CD4-positive, alpha-beta memory T cell (primary cell): ENCODE data around the gene C19orf18. TPM values are rescaled to one million over a fixed set of nuclear protein-coding genes. Genes with fewer than 3 reads are reported as not detected.

Source experiments
- CTCF ChIA-PET: fragments of 350-600 bp; sonication (Branson Sonifier 250); formaldehyde crosslinking; loops from one replicate; lab custom pipeline; 2021; ENCODE audit warnings: inconsistent platforms; ENCODE audit not compliant: partially characterized antibody; lab: Charles Lee
- POLR2A ChIA-PET: fragments of 350-600 bp; sonication (Branson Sonifier 250); formaldehyde crosslinking; loops from one replicate; lab custom pipeline; 2021; ENCODE audit not compliant: partially characterized antibody; lab: Charles Lee
- DNase-seq, 5 donors: peaks; one replicate each; pipeline versions ENCODE4 v3.0.0 to v3.0.0-alpha.2; 2020 to 2022; ENCODE audit warnings: mixed read lengths in 1 of 5
- H3K27ac ChIP-seq: one replicate; pipeline ENCODE4 v1.7.0; 2013; ENCODE audit warnings: low read depth, low read length
- H3K27me3 ChIP-seq: 2 replicates; pipeline ENCODE4 v1.7.0; 2013; ENCODE audit warnings: mild to moderate bottlenecking, low read length, moderate library complexity; ENCODE audit not compliant: insufficient read depth
- H3K36me3 ChIP-seq: 2 replicates; pipeline ENCODE4 v1.7.0; 2013; ENCODE audit warnings: mild to moderate bottlenecking, low read length, moderate library complexity; ENCODE audit not compliant: insufficient read depth
- H3K4me1 ChIP-seq: 2 replicates; pipeline ENCODE4 v1.7.0; 2013; ENCODE audit warnings: mild to moderate bottlenecking, low read length, moderate library complexity; ENCODE audit not compliant: insufficient read depth
- H3K4me3 ChIP-seq, 2 donors: one replicate each; pipeline ENCODE4 v1.7.0; 2013; ENCODE audit warnings: low read length in 2 of 2, mild to moderate bottlenecking in 1 of 2
- H3K9me3 ChIP-seq, 2 donors: one replicate each; pipeline ENCODE4 v1.7.0; 2013; ENCODE audit warnings: low read length in 2 of 2, control low read depth in 1 of 2; ENCODE audit not compliant: control insufficient read depth in 1 of 2
- H3K27ac Mint-ChIP-seq, 7 donors: one replicate each; pipeline ENCODE4 v1.8.0; 2020 to 2021; ENCODE audit warnings: mixed read lengths in 7 of 7, mild to moderate bottlenecking in 6 of 7, inconsistent platforms in 3 of 7, moderate library complexity in 3 of 7
- H3K27me3 Mint-ChIP-seq, 2 donors: one replicate each; pipeline ENCODE4 v1.8.0; 2020 to 2021; ENCODE audit warnings: mixed read lengths in 2 of 2
- H3K36me3 Mint-ChIP-seq, 2 donors: one replicate each; pipeline ENCODE4 v1.8.0; 2020 to 2021; ENCODE audit warnings: mixed read lengths in 2 of 2, inconsistent platforms in 1 of 2, mild to moderate bottlenecking in 1 of 2
- H3K4me1 Mint-ChIP-seq, 4 donors: one replicate each; pipeline ENCODE4 v1.8.0; 2020 to 2021; ENCODE audit warnings: mixed read lengths in 4 of 4, mild to moderate bottlenecking in 1 of 4
- H3K4me3 Mint-ChIP-seq, 8 donors: one replicate each; pipeline ENCODE4 v1.8.0; 2020 to 2021; ENCODE audit warnings: mixed read lengths in 8 of 8, mild to moderate bottlenecking in 7 of 8, moderate library complexity in 6 of 8, inconsistent platforms in 3 of 8
- H3K9me3 Mint-ChIP-seq, 8 donors: one replicate each; pipeline ENCODE4 v1.8.0; 2020 to 2021; ENCODE audit warnings: mixed read lengths in 8 of 8, mild to moderate bottlenecking in 5 of 8, inconsistent platforms in 3 of 8, moderate library complexity in 1 of 8
- intact Hi-C: fragments of 100-400 bp; cut with micrococcal nuclease; formaldehyde crosslinking; loops from one replicate; pipeline ENCODE4 v1.15.1; 2023
- polyA plus RNA-seq, 2 donors: library from polyadenylated mRNA; unstranded; fragments of 300-500 nt; fragmentation: Illumina TruSeq; gene quantifications; one replicate each; pipeline ENCODE4 v1.2.3, GENCODE V29; 2021
- total RNA-seq, 2 experiments: library from RNA; stranded (reverse); gene quantifications; one replicate each; pipeline ENCODE4 v1.2.3, GENCODE V29; 2021

C19orf18 gene
- total and polyA plus RNA-seq, 4 experiments from 2014 or later: 0.22 to 1.2 (median 0.76) TPM; not detected in 1

DNA sequence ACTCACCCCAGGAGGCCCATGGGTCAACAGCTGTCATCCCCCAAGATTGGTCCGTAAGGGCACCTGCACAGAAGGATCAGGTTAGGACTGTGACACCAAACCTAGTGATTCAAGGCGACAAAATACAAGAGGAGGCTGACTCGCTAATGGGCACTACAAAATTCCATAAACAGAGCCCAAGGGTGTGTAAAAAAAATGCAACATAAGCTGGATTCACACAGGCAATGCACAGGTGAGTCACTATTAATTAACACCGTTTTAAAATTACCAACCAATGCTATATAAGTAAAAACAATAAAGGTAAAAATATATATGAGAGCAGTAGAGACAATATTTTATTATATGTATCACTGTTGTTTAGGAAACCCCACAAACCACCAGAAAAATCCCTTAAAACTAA lies 26.3 kb upstream of the C19orf18 start:
- Histone ChIP-seq H3K27me3 (no peaks in the 10 kb centered on the region), H3K36me3 (peaks cover 24% of the 10 kb centered on the region), H3K4me3 (no peak overlapping the region), H3K27ac (no peak overlapping the region), H3K4me1 (peaks cover 22% of the 10 kb centered on the region), H3K9me3 (peaks cover 4 to 36% of the 10 kb centered on the region in 2 donors)
- Mint-ChIP-seq H3K36me3 (peaks cover 82 to 85% of the 10 kb centered on the region in 2 donors), H3K27me3 (no peaks in the 10 kb centered on the region), H3K9me3 (peaks cover 2 to 67% (median 56%) of the 10 kb centered on the region in 8 donors), H3K4me1 (peaks cover 15 to 34% (median 25%) of the 10 kb centered on the region in 4 donors), H3K27ac (peak overlapping the region in 1 of 7 donors; percentile 89), H3K4me3 (peak overlapping the region in 7 of 8 donors; percentile 31 to 86 (median 83))
- no peak for DNase-seq
- CTCF ChIA-PET: no interaction called here
- POLR2A ChIA-PET: no interaction called here
- intact Hi-C loops: loop anchor here (5.0 to 10.0 kb wide), 2 partner anchors 253 to 566 kb away; partner anchors contain the start of genes ZNF749 and ZNF776

DNA sequence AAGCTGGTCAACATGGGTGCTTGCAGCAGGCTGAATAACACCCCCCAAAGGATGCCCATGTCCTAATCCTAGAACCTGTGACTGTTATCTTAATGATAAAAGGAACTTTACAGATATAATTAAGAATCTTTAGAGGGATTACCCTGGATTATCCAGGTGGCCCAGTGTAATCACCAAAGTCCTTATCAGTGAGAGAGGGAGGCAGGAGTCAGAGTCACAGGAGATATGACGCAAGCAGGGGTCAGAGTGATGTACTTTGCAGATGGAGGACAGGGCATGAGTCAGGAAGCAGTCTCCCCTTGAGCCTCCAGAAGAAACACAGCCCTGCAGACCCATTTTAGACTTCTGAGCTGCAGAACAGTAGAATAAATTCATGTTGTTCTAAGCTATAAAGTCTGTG lies 18.5 kb upstream of the C19orf18 start:
- CTCF ChIA-PET: no interaction called here
- no peak overlapping the region for H3K4me3 Mint-ChIP-seq
- Histone ChIP-seq H3K4me1 (no peaks in the 10 kb centered on the region), H3K27ac (no peak overlapping the region), H3K36me3 (peaks cover 18% of the 10 kb centered on the region), H3K9me3 (peaks cover 6 to 43% of the 10 kb centered on the region in 2 donors), H3K4me3 (no peak overlapping the region), H3K27me3 (no peaks in the 10 kb centered on the region)
- peaks cover 0 to 88% (median 79%) of the 10 kb centered on the region in 8 donors for H3K9me3 Mint-ChIP-seq
- POLR2A ChIA-PET: no interaction called here
- peaks cover 0 to 2% (median 0%) of the 10 kb centered on the region in 4 donors for H3K4me1 Mint-ChIP-seq
- no peak for DNase-seq
- peaks cover 75 to 81% of the 10 kb centered on the region in 2 donors for H3K36me3 Mint-ChIP-seq
- intact Hi-C loops: no loop called here
- no peaks in the 10 kb centered on the region for H3K27me3 Mint-ChIP-seq
- H3K27ac Mint-ChIP-seq: no peak overlapping the region

DNA sequence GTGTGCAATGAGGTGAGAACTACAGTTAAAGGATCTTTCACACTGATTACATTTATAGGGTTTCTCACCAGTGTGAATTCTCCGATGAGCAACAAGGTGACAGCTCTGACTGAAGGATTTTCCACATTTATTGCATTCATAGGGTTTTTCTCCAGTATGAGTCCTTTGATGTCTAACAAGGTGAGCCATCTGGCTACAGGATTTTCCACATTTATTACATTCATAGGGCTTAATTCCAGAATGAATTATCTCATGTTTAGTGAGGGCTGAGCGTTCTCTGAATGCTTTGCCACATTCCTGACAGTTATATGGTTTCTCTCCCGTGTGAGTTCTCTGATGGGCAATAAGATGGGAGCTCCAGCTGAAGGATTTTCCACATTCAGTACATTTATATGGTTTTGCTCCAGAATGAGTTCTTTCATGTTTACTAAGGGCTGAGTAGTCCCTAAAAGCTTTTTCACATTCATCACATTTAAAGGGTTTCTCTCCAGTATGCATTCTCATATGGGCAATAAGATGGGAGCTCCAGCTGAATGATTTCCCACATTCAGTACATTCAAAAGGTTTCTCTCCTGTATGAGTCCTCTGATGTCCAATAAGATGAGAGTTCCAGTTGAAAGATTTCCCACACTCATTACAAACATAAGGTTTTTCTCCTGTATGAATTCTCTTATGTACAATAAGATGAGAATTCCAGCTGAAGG lies 4.4 kb upstream of the C19orf18 start:
- H3K36me3 Mint-ChIP-seq: peaks cover 74 to 83% of the 10 kb centered on the region in 2 donors
- Histone ChIP-seq H3K4me1 (no peaks in the 10 kb centered on the region), H3K36me3 (peaks cover 13% of the 10 kb centered on the region), H3K9me3 (peaks cover 12 to 92% of the 10 kb centered on the region in 2 donors), H3K27ac (no peak overlapping the region), H3K4me3 (no peak overlapping the region), H3K27me3 (no peaks in the 10 kb centered on the region)
- no peak overlapping the region for H3K4me3 Mint-ChIP-seq
- peaks cover 3 to 100% (median 96%) of the 10 kb centered on the region in 8 donors for H3K9me3 Mint-ChIP-seq
- no peak overlapping the region for H3K27ac Mint-ChIP-seq
- no peak for DNase-seq
- ChIA-PET POLR2A (interaction anchor here (1.3 kb wide), 1 partner anchor 24 kb away, joined by 3 read pairs; the partner anchor contains the start of gene ZNF606), CTCF (no interaction called here)
- no peaks in the 10 kb centered on the region for H3K27me3 Mint-ChIP-seq
- H3K4me1 Mint-ChIP-seq: no peaks in the 10 kb centered on the region
- intact Hi-C loops: no loop called here

DNA sequence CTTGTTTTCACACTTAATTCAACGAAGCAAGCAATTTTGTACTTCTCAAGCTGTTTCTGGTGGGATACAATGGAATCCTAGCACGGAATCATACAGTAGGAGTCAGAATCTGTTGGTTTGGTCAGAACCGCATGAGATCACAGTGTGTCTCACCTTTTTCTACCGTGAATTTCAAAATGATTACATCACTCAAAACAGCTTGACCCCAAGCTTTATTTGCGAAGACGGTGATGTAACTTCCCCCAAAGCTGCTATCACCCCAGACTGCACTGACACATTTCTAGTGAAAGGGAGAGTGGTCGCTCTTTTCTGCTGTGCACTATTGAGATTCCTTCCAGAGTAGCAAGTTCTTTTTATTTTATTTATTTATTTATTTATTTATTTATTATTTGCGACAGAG lies 9.6 kb downstream of the C19orf18 start:
- no peak for DNase-seq
- H3K4me3 ChIP-seq: no peak overlapping the region
- H3K4me1 ChIP-seq: no peaks in the 10 kb centered on the region
- Mint-ChIP-seq H3K9me3 (peaks cover 5 to 78% (median 57%) of the 10 kb centered on the region in 8 donors), H3K27ac (no peak overlapping the region), H3K36me3 (peaks cover 28 to 33% of the 10 kb centered on the region in 2 donors), H3K4me3 (no peak overlapping the region), H3K4me1 (no peaks in the 10 kb centered on the region), H3K27me3 (no peaks in the 10 kb centered on the region)
- no peaks in the 10 kb centered on the region for H3K27me3 ChIP-seq
- peaks cover 0 to 12% of the 10 kb centered on the region in 2 donors for H3K9me3 ChIP-seq
- ChIA-PET POLR2A (no interaction called here), CTCF (no interaction called here)
- intact Hi-C loops: no loop called here
- H3K36me3 ChIP-seq: no peaks in the 10 kb centered on the region
- H3K27ac ChIP-seq: no peak overlapping the region

DNA sequence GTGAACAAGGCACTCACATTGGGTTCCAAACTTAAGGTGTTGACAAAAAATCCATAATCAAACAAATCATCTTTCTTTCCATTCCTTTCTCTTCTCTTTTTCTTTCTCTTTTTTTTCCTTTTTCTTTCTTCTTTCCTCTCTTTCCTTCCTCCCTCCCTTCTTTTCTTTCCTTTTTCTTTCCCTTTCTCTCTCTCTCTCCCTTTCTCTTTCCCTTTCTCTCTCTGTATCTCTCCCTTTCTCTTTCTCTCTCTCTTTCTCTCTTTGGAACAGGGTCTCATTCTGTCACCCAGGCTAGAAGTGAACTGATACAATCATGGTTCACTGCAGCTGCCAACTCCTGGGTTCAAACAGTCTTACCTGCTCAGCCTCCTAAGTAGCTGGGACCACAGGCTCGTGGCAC lies 12.5 kb downstream of the C19orf18 start:
- H3K4me1 ChIP-seq: no peaks in the 10 kb centered on the region
- Mint-ChIP-seq H3K27me3 (peaks cover 0 to 3% of the 10 kb centered on the region in 2 donors), H3K4me3 (no peak overlapping the region), H3K9me3 (peaks cover 5 to 78% (median 56%) of the 10 kb centered on the region in 8 donors), H3K27ac (no peak overlapping the region), H3K36me3 (peaks cover 23 to 28% of the 10 kb centered on the region in 2 donors), H3K4me1 (no peaks in the 10 kb centered on the region)
- no peak overlapping the region for H3K4me3 ChIP-seq
- intact Hi-C loops: no loop called here
- ChIA-PET CTCF (no interaction called here), POLR2A (no interaction called here)
- H3K9me3 ChIP-seq: no peaks in the 10 kb centered on the region
- no peaks in the 10 kb centered on the region for H3K27me3 ChIP-seq
- H3K27ac ChIP-seq: no peak overlapping the region
- no peaks in the 10 kb centered on the region for H3K36me3 ChIP-seq
- no peak for DNase-seq

DNA sequence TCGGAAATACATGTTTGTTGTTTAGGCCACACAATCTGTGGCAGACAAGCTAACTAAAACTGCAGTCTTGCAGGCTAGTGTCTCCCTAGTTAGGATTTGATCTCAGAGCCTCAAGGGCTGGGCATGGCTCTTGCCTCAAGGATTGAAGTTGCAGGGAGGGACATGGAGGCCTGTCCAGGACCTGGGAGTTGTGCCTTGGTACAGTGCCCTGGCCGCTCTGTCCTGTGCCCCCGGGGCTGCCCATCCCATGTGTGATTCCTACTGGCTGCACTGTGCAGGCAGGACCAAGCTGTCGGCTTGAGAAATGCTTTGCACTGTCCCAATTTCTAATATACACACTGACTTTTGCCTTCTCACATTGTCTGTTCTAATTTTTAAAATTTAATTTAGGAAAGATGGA lies 19.3 kb downstream of the C19orf18 start:
- no peak for DNase-seq
- ChIA-PET CTCF (no interaction called here), POLR2A (no interaction called here)
- Histone ChIP-seq H3K4me3 (no peak overlapping the region), H3K9me3 (peaks cover 0 to 3% of the 10 kb centered on the region in 2 donors), H3K4me1 (no peaks in the 10 kb centered on the region), H3K36me3 (no peaks in the 10 kb centered on the region), H3K27ac (no peak overlapping the region), H3K27me3 (no peaks in the 10 kb centered on the region)
- Mint-ChIP-seq H3K27me3 (peaks cover 0 to 10% of the 10 kb centered on the region in 2 donors), H3K4me3 (no peak overlapping the region), H3K36me3 (peaks cover 19 to 20% of the 10 kb centered on the region in 2 donors), H3K9me3 (peaks cover 4 to 62% (median 56%) of the 10 kb centered on the region in 8 donors), H3K27ac (no peak overlapping the region), H3K4me1 (no peaks in the 10 kb centered on the region)
- intact Hi-C loops: no loop called here

DNA sequence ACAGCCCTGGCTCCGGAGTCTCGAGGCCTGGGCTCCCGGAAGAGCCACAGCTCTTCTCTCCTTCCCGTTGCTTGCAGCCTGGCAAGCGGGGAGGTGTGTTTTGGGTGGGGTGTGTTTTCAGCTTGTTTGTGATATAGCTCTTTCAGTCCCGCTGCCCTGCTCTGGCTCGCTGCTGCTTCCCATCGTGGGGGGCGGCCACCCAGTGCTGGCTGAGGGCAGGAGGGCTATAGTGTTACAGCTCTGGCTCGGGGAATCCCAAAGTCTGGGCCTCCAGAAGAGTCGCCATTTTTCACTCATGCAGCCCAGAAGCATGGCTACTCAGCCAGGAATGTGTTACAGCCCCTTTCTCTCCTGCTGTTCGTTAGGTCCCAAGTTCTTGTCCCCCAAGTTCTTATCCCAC lies 24.6 kb downstream of the C19orf18 start:
- intact Hi-C loops: no loop called here
- POLR2A ChIA-PET: interaction anchor here (2.2 kb wide), 1 partner anchor 53 kb away, joined by 12 read pairs; the partner anchor contains the start of gene ZNF606
- Histone ChIP-seq H3K9me3 (peaks cover 0 to 13% of the 10 kb centered on the region in 2 donors), H3K27ac (no peak overlapping the region), H3K36me3 (no peaks in the 10 kb centered on the region), H3K4me3 (no peak overlapping the region), H3K4me1 (peaks cover 18% of the 10 kb centered on the region), H3K27me3 (no peaks in the 10 kb centered on the region)
- CTCF ChIA-PET: no interaction called here
- Mint-ChIP-seq H3K4me3 (peak overlapping the region in 1 of 8 donors; percentile 15), H3K27me3 (peaks cover 0 to 4% of the 10 kb centered on the region in 2 donors), H3K4me1 (peaks cover 13 to 24% (median 20%) of the 10 kb centered on the region in 4 donors), H3K27ac (no peak overlapping the region), H3K36me3 (peaks cover 21 to 35% of the 10 kb centered on the region in 2 donors), H3K9me3 (peaks cover 4 to 56% (median 50%) of the 10 kb centered on the region in 8 donors)
- DNase-seq: no peak
